GM23338 (cell line): ENCODE data around the gene CCDC124.

Source experiments
- CTCF ChIP-seq, 2 experiments: fragments of 200-600 bp in 1 of 2; sonication (generic) in 1 of 2; conservative IDR thresholded peaks; 2 replicates each; pipeline versions ENCODE4 v1.5.1 to v1.6.1; 2016 to 2017; ENCODE audit warnings: antibody characterized with exemption in 2 of 2, low read depth in 2 of 2, mild to moderate bottlenecking in 2 of 2, moderate library complexity in 1 of 2
- POLR2AphosphoS5 ChIP-seq: IDR thresholded peaks from 2 replicates; pipeline ENCODE4 v1.6.1; 2016; ENCODE audit warnings: antibody characterized with exemption, low read depth

GRCh38 chr19:17974551-17974950 lies 41.7 kb downstream of the CCDC124 start:
- TF ChIP-seq CTCF (conservative IDR thresholded peaks at IDR 0.05; ENCODE audit: low read depth in 2 of 2): no peak
- TF ChIP-seq POLR2AphosphoS5: no peak
